BJ (cell line): ENCODE data around the gene SLC66A2. TPM values are rescaled to one million over a fixed set of nuclear protein-coding genes. Genes with fewer than 3 reads are reported as not detected.

ENCODE experiments used
- CTCF ChIA-PET: fragments of 350-600 bp; formaldehyde crosslinking; extraction: SDS; loops from one replicate; lab custom pipeline; 2021; ENCODE audit warnings: antibody characterized with exemption, inconsistent platforms; lab: Yijun Ruan, JAX
- POLR2A ChIA-PET: fragments of 300-600 bp; sonication (Branson Sonifier 250); formaldehyde crosslinking; extraction: SDS; loops from one replicate; lab custom pipeline; 2021; ENCODE audit warnings: antibody characterized with exemption; lab: Charles Lee
- DNase-seq: peaks from one replicate; pipeline ENCODE4 v3.0.0-alpha.2; 2011; ENCODE audit warnings: low read depth
- H3K27me3 ChIP-seq: 2 replicates; pipeline ENCODE4 v1.6.0; 2011; ENCODE audit warnings: low read length; ENCODE audit not compliant: control insufficient read depth, insufficient read depth
- H3K36me3 ChIP-seq: 2 replicates; pipeline ENCODE4 v1.5.1; 2011; ENCODE audit warnings: low read length; ENCODE audit not compliant: control insufficient read depth, insufficient read depth
- H3K4me3 ChIP-seq: 2 replicates; pipeline ENCODE4 v1.5.1; 2011; ENCODE audit warnings: low read depth, mild to moderate bottlenecking, control low read depth, low read length
- polyA plus RNA-seq: library from polyadenylated mRNA; depleted of rRNA; stranded (reverse); fragments of >200 nt; gene quantifications from 2 replicates; pipeline ENCODE4 v1.2.3, GENCODE V29; 2011
- TF ChIP-seq, protein P1 (sequence below): IDR thresholded peaks from 2 replicates; pipeline ENCODE4 v1.5.1; 2011; ENCODE audit warnings: low read depth, mild to moderate bottlenecking, control low read depth, inconsistent platforms, low read length, moderate library complexity; ENCODE audit not compliant: insufficient read depth

The SLC66A2 gene
- polyA plus RNA-seq, 1 experiment, result 26.4 TPM

DNA sequence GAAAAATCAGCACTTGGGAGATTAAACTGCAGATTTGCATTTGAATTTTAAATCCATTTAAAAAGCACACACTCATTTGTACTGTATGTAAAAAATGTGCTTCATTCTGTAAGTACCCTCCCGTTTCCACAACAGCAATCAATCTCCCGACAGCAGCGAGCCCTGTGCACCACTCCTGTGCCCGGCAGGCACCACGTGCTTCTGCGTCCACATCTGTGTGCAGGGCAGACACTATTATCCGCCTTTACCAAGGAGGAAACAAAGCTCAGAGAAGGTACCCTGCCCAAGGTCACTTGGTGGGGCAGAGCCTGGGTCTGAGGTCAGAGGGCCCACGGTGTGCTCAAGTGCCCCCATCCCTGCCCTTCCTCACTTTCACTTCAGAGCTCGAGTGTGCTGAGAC is 20.5 kb upstream of the SLC66A2 start:
- POLR2A ChIA-PET, result no interaction called here
- TF ChIP-seq, protein P1, sequence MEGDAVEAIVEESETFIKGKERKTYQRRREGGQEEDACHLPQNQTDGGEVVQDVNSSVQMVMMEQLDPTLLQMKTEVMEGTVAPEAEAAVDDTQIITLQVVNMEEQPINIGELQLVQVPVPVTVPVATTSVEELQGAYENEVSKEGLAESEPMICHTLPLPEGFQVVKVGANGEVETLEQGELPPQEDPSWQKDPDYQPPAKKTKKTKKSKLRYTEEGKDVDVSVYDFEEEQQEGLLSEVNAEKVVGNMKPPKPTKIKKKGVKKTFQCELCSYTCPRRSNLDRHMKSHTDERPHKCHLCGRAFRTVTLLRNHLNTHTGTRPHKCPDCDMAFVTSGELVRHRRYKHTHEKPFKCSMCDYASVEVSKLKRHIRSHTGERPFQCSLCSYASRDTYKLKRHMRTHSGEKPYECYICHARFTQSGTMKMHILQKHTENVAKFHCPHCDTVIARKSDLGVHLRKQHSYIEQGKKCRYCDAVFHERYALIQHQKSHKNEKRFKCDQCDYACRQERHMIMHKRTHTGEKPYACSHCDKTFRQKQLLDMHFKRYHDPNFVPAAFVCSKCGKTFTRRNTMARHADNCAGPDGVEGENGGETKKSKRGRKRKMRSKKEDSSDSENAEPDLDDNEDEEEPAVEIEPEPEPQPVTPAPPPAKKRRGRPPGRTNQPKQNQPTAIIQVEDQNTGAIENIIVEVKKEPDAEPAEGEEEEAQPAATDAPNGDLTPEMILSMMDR, result no peak
- no peak for DNase-seq
- CTCF ChIA-PET, result no interaction called here
- Histone ChIP-seq H3K36me3 (peaks cover 20% of the 10 kb centered on the region), H3K27me3 (no peaks in the 10 kb centered on the region), H3K4me3 (no peak overlapping the region)

DNA sequence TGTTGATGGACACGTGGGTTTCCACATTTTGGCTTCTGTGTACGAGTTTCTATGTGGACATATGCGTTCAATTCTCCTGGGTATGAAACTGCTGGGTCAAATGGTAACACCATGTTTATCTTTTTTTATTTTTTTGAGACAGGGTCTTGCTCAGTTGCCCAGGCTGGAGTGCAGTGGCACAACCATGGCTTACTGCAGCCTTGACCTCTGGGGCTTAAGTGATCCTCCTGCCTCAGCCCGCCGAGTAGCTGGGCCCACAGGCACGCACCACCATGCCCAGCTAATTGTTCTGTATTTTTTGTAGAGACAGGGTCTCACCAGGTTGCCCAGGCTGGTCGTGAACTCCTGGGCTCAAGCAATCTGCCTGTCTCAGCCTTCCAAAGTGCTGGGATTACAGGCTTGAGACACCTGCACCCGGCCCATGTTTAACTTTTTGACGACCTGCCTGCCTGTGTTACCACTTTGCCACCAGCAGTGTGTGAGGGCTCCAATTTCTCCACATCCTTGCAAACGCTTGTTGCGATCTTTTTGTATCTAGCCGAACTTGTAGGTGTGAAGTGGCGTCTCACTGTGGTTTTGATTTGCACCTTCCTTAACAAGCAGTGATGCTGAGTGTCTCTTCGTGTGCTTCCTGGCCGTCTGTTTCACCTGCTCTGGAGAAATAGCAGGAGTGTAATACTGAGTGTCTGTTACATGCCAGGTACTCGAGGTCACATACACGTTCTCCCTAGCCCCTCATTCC is 19.9 kb upstream of the SLC66A2 start:
- ChIA-PET POLR2A (no interaction called here), CTCF (no interaction called here)
- Histone ChIP-seq H3K27me3 (no peaks in the 10 kb centered on the region), H3K36me3 (peaks cover 20% of the 10 kb centered on the region), H3K4me3 (no peak overlapping the region)
- DNase-seq, result no peak
- TF ChIP-seq, protein P1, result no peak

DNA sequence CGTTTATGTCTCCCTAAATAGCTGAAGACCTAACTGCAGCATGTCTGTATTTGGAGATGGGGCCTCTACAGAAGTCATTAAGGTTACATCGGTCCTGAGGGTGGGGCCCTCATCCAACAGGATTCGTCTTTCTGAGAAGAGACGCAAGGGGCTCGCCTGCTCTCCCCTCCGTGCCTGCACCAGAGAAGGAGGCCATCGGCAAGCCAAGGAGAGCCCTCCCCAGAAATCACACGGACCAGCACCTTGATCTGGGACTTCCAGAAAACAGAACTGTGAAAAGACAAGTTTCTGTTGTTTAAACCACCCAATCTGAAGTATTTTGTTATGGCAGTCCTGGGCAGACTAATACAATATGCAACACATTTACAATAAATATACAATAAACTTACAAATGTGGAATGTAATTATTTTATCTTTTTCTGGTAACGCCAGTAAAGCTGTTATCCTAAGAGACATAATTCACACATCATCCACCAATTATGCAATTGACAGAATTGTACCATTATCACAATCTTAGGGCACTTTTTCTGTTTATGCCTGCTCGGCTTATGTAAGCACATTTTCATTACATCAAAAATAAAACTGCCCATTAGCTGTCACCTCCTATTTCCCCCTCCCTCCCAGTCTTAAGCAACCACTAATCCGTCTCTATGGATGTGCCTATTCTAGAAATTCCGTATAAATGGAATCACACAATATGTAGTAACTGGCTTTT is 19.1 kb upstream of the SLC66A2 start:
- POLR2A ChIA-PET, result no interaction called here

DNA sequence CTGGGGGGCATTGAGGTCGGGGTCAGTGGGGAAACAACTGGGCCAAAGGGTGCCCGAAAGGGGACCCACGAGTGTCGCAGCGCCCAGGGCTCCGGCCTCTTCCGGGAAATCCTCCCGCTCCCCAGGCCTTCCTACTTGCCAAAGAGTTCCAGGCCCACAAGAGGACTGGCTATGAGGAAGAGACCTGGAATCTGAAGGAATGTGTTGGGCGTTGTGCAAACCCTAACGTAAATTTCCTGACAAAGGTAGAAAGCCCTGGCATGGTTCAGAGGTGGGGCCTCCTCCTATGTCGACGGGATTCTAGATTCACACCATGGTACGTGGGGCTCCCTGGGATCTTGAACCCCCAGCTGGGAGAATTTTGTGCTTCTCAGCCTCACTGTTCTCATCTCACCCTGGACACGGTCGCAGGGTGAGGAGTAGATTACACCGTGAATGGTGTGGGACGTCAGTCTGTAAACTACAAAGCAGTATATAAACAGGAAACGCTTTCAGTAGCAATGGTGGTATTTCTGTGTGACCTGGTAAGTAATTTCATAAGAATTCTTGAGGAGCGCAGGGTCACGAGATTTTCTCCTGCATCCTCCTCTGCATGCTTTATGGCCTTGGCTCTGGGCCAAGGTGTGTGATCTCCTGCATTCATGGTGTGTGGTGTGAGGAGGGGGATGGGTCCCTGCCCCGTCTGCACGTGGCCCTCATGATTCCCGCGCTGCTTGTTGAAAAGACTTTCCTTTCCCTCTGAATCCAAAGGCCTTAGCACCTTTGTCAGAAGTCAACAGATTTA is 13.9 kb upstream of the SLC66A2 start:
- ChIA-PET POLR2A (no interaction called here), CTCF (interaction anchor here (0.6 kb wide), 2 partner anchors 139 to 178 kb away, joined by 3 to 4 read pairs; no protein-coding TSS in a partner anchor)
- H3K36me3 ChIP-seq, result peaks cover 4% of the 10 kb centered on the region
- TF ChIP-seq, protein P1, result no peak
- DNase-seq, result no peak
- no peaks in the 10 kb centered on the region for H3K27me3 ChIP-seq
- peak overlapping the region; percentile 67 for H3K4me3 ChIP-seq

More for the DNA sequence above, 19.1 kb upstream of the SLC66A2 start:
- H3K4me3 ChIP-seq, result no peak overlapping the region
- no peaks in the 10 kb centered on the region for H3K27me3 ChIP-seq
- TF ChIP-seq, protein P1, result no peak
- no peak for DNase-seq
- CTCF ChIA-PET, result no interaction called here
- H3K36me3 ChIP-seq, result peaks cover 20% of the 10 kb centered on the region
